Measurements from ENCODE around the gene FAM187B. TPM values are rescaled to one million over a fixed set of nuclear protein-coding genes. Genes with fewer than 3 reads are reported as not detected.

FAM187B gene
- total and polyA plus RNA-seq, 3 donors from 2014 or later, result 18.4 to 105 (median 79.2) TPM

DNA sequence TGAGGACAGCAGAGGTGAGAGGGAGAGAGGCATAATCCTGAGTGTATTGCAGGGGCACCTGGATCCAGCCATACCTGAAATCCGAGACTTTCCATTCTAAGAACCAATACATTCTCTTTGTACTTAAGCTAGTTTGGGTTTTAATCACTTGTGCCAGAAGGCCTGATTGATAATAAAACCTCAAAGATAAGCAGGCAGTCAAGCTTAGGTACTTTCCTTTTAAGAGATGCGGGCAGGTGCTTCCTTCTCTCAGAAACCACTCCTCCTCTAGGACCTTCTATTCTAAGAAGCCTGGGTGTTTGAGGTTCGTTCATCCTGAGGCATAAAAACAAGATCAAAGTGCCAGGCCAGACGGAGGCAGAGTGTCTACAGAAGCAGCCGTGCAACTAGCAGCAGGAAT lies 22.2 kb downstream of the FAM187B start:
- TF ChIP-seq, protein P1, sequence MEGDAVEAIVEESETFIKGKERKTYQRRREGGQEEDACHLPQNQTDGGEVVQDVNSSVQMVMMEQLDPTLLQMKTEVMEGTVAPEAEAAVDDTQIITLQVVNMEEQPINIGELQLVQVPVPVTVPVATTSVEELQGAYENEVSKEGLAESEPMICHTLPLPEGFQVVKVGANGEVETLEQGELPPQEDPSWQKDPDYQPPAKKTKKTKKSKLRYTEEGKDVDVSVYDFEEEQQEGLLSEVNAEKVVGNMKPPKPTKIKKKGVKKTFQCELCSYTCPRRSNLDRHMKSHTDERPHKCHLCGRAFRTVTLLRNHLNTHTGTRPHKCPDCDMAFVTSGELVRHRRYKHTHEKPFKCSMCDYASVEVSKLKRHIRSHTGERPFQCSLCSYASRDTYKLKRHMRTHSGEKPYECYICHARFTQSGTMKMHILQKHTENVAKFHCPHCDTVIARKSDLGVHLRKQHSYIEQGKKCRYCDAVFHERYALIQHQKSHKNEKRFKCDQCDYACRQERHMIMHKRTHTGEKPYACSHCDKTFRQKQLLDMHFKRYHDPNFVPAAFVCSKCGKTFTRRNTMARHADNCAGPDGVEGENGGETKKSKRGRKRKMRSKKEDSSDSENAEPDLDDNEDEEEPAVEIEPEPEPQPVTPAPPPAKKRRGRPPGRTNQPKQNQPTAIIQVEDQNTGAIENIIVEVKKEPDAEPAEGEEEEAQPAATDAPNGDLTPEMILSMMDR (IDR thresholded peaks at IDR 0.05), result no peak
- no peak for TF ChIP-seq POLR2A (IDR thresholded peaks at IDR 0.05)

DNA sequence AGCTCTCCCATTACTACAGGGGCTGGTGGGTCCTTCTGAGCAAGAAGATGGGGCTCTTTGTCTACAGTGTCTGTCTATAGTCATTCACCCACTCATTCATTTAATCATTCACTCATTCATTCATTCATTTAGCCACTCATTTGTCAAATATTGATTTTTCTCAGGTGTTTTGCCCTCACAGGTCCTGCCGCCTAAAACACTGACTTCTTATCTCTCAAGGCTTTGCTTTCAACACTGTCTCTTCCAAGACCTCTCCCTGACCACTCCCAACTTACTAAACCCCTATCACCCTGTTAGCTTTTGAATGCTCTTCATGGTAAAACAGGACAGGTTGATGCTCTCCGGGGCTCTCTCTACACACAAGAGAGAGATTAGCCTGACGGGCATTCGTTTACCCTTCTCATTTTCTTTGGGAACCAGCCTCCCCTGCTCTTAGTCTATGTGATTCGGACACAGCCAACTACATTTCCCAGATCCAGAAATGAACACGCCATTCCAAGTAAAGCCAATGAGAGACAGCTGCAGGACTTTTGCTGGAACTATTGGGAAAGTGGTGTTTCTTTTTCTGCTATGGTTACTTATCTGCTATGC lies 22.7 kb downstream of the FAM187B start:
- DNase-seq, result no peak
- 76 to 78% methylated on average over 6 of the region's 6 CpGs for WGBS, 2 donors
- TF ChIP-seq POLR2A (IDR thresholded peaks at IDR 0.05), result no peak
- TF ChIP-seq, protein P1 (IDR thresholded peaks at IDR 0.05), result no peak
- Histone ChIP-seq H3K27me3 (no peaks in the 10 kb centered on the region), H3K36me3 (ENCODE audit: low read depth, missing control alignments) (no peaks in the 10 kb centered on the region), H3K4me3 (no peak overlapping the region), H3K27ac (no peak overlapping the region), H3K4me1 (no peaks in the 10 kb centered on the region), H3K9me3 (no peaks in the 10 kb centered on the region)
- intact Hi-C loops (cut with DNase I; ENCODE audit: low total_unique reads), result no loop called here

More for the DNA sequence above, 22.2 kb downstream of the FAM187B start:
- no peaks in the 10 kb centered on the region for H3K27me3 ChIP-seq
- no peaks in the 10 kb centered on the region for H3K4me1 ChIP-seq
- H3K9me3 ChIP-seq, result no peaks in the 10 kb centered on the region
- no peaks in the 10 kb centered on the region for H3K36me3 ChIP-seq (ENCODE audit: low read depth, missing control alignments)
- no peak for DNase-seq
- H3K4me3 ChIP-seq, result no peak overlapping the region
- intact Hi-C loops (cut with DNase I; ENCODE audit: low total_unique reads), result no loop called here
- no peak overlapping the region for H3K27ac ChIP-seq
- 70 to 74% methylated on average over 5 of the region's 5 CpGs for WGBS, 2 donors

DNA sequence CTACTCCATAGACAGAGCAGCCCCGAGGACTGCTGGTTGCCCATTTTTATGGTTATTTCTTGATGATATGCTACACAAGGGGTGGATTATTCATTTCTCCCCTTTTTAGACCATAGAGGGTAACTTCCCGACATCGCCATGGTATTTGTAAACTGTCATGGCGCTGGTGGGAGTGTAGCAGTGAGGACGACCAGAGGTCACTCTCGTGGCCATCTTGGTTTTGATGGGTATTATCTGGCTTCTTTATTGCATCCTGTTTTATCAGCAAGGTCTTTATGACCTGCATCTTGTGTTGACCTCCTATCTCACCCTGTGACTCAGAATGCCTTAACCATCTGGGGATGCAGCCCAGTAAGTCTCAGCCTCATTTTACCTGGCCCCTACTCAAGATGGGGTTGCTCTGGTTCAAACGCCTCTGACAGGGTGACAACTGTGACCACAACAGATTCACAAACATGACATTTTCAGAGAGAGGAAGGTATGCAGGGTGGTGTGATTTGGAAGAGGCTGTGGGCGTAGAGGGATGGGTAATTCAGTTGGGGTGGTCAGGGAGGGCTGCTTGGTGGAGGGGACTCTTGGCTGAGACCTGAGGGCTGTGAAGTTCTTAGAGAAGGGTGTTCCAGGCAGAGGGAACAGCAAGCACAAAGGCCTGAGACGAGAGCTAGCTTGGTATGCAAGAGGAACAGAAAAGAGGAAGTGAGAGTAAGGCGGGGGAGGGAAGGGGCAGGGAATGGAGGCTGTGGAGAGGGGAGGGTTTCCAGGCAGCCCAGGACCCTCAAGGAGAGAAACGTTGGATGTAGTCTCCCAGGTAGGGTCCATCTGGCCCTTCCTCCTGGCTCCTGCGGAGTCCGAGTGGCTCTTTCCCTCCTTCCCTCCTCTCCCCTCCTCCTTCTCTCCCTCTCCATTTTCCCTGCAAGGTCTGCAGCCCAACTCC lies 23.5 kb downstream of the FAM187B start:
- TF ChIP-seq, protein P1 (IDR thresholded peaks at IDR 0.05), result no peak
- no peak for TF ChIP-seq POLR2A (IDR thresholded peaks at IDR 0.05)
- DNase-seq, result no peak
- Histone ChIP-seq H3K9me3 (no peaks in the 10 kb centered on the region), H3K27me3 (no peaks in the 10 kb centered on the region), H3K4me1 (no peaks in the 10 kb centered on the region), H3K27ac (no peak overlapping the region), H3K4me3 (no peak overlapping the region), H3K36me3 (ENCODE audit: low read depth, missing control alignments) (no peaks in the 10 kb centered on the region)
- intact Hi-C loops (cut with DNase I; ENCODE audit: low total_unique reads), result no loop called here
- WGBS, 2 donors, result 72 to 75% methylated on average over 13 of the region's 13 CpGs

DNA sequence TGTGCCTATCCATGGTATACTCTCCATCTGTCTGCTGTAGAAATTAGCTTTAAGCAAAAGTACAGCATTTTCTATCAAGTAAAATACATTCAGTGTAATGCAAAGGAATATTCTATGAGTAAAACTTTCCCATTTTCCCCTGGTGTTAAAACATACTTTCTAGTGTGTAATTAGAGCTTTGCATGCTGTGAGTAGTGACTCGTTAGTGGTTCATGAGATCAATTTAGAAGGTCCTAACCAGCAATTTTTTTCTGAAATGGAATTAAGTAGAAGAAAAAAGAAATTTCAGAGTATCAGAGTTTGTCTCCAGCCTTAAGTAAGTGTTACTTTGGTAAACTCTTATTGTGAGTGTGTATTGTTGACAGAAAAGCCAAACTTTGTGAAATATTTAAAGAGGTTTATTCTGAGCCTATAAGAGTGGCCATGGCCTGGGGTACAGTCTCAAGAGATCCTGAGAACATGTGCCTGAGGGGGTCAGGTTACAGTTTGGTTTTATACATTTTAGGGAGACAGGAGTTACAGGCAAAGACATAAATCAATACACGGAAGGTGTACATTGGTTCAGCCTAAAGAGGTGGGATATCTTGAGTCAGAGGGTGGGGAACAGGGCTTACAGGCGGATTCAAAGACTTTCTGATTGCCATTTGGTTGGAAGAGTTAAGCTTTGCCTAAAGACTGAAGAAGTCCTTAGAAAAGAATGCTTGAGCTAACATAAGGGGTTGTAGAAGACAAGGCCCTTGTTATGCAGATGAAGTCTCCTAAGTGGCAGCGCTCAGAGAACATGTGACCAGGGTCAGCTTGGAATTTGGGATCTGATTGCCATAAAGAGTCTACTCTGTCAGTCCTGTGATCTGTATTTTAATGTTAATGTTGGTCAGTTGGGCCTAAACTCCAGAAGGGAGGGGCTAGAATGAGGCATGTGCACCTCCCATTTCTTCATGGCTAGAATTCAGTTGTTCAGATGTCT lies 25.5 kb downstream of the FAM187B start:
- 85 to 86% methylated on average over 4 of the region's 4 CpGs for WGBS, 2 donors
- no peak for DNase-seq
- TF ChIP-seq, protein P1 (IDR thresholded peaks at IDR 0.05), result no peak
- no peak for TF ChIP-seq POLR2A (IDR thresholded peaks at IDR 0.05)
- Histone ChIP-seq H3K27me3 (no peaks in the 10 kb centered on the region), H3K4me3 (no peak overlapping the region), H3K36me3 (ENCODE audit: low read depth, missing control alignments) (no peaks in the 10 kb centered on the region), H3K27ac (no peak overlapping the region), H3K4me1 (no peaks in the 10 kb centered on the region), H3K9me3 (no peaks in the 10 kb centered on the region)
- intact Hi-C loops (cut with DNase I; ENCODE audit: low total_unique reads), result no loop called here
